Prostate gland (tissue), 2 donors: ENCODE results near the gene PRRT4. TPM values are rescaled to one million over a fixed set of nuclear protein-coding genes. Genes with fewer than 3 reads are reported as not detected.

Experiments used
- DNase-seq: peaks from one replicate; pipeline ENCODE4 v3.0.0-alpha.2; 2019; ENCODE audit warnings: low spot score
- H3K27ac ChIP-seq, 2 donors: fragments of 200-600 bp; sonication (generic); 2 replicates each; pipeline ENCODE4 v1.5.1; 2017 to 2019
- H3K27me3 ChIP-seq: fragments of 200-600 bp; sonication (generic); replicated peaks from 2 replicates; pipeline ENCODE4 v1.5.1; 2019; ENCODE audit not compliant: insufficient read depth
- H3K36me3 ChIP-seq, 2 donors: fragments of 200-600 bp; sonication (generic); 1 replicate in 1 of 2; 2 replicates in 1 of 2; pipeline versions ENCODE4 v1.5.1 to v1.8.1; 2017 to 2019
- H3K4me1 ChIP-seq: fragments of 200-600 bp; sonication (generic); replicated peaks from 2 replicates; pipeline ENCODE4 v1.5.1; 2019
- H3K4me3 ChIP-seq, 2 donors: fragments of 200-600 bp; sonication (generic); 2 replicates each; pipeline ENCODE4 v1.5.1; 2017 to 2019
- H3K9me3 ChIP-seq: fragments of 200-600 bp; sonication (generic); 2 replicates; pipeline ENCODE4 v1.5.1; 2017
- POLR2A ChIP-seq: fragments of 450-650 bp; IDR thresholded peaks from one replicate; pipeline ENCODE4 v1.6.1; 2016; ENCODE audit warnings: antibody characterized with exemption, mild to moderate bottlenecking
- POLR2AphosphoS5 ChIP-seq: sonication (generic); formaldehyde crosslinking; IDR thresholded peaks from one replicate; pipeline ENCODE4 v1.6.1; 2017; ENCODE audit warnings: antibody characterized with exemption
- WGBS: methylation state at CpG from one replicate; pipeline ENCODE4 v1.1.5; 2018; 5-methylcytosine and 5-hydroxymethylcytosine counted together
- intact Hi-C: fragments of 100-400 bp; cut with DNase I; formaldehyde crosslinking; loops from one replicate; pipeline ENCODE4 v1.14.2; 2022
- total RNA-seq, 2 donors: library from RNA; depleted of rRNA; stranded (reverse); fragments of >200 nt; gene quantifications; one replicate each; pipeline ENCODE4 v1.1.0, GENCODE V29; 2016
- TF ChIP-seq, protein P1 (sequence below), 4 experiments: fragments of 200-600 bp in 2 of 4; fragments of 450-650 bp in 2 of 4; sonication (generic) in 2 of 4; IDR thresholded peaks; 1 replicate in 3 of 4; 2 replicates in 1 of 4; pipeline ENCODE4 v1.5.1; 2016 to 2019; ENCODE audit warnings: antibody characterized with exemption in 4 of 4, mild to moderate bottlenecking in 2 of 4, moderate library complexity in 2 of 4

The PRRT4 gene
- total RNA-seq, 2 donors from 2014 or later, result 0.05 to 1.2 TPM

DNA sequence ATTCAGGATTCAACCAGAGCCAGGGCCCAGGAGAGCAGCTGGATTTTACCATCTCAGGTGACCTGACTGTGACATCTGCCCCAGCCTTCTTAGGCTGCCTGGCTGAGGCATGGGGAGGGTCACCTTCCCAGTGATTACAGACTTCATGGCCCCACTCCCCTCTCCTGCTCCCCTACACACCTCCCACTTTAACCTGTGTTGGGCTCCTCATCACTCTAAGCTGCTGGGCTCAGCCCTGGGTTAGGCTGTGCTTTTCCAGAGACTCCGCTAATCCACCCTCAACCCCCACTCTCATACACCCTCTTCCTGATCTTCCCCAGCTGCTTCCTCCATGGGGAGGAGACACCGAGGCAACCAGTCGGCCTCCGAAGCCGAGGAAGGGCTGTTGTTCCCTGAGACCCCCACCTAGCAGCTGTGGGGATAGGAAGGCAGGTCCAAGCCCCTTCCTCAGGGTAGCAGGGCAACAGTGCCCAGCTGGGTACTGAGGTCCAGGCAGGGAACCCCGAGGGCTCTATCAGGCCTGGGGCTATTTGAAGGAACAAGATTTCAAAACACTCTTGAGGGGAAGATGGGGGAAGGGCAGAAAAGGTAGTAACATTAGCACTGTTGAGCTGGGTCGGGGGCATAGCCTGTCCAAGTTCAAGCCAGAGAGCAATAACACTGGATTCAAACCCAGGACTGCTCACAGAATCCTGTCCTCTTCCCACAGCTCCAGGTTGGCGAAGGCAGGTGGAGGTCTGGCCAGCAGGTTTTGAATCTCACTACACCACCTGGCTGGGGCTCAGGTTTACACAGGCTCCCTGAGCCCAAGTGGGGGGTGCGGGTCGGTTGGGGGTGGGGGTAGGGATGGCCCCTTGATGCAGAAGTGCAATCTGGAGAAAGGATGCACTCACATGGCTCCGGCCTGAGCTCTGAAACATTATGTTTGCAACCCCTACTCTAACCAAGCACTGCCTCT is 46.5 kb upstream of the PRRT4 start:
- H3K27ac ChIP-seq, result peak overlapping the region; percentile 30 to 31
- intact Hi-C loops, result loop anchor here (10.0 kb wide), 1 partner anchor 47 kb away; the partner anchor contains the start of gene HILPDA
- DNase-seq, result no peak
- 63% methylated on average over 11 of the region's 11 CpGs for WGBS
- no peaks in the 10 kb centered on the region for H3K36me3 ChIP-seq
- H3K4me3 ChIP-seq, result no peak overlapping the region
- H3K4me1 ChIP-seq, result peaks cover 24% of the 10 kb centered on the region
- no peaks in the 10 kb centered on the region for H3K27me3 ChIP-seq
- no peaks in the 10 kb centered on the region for H3K9me3 ChIP-seq
- TF ChIP-seq POLR2A (no peak), POLR2AphosphoS5 (no peak)
- TF ChIP-seq, protein P1, sequence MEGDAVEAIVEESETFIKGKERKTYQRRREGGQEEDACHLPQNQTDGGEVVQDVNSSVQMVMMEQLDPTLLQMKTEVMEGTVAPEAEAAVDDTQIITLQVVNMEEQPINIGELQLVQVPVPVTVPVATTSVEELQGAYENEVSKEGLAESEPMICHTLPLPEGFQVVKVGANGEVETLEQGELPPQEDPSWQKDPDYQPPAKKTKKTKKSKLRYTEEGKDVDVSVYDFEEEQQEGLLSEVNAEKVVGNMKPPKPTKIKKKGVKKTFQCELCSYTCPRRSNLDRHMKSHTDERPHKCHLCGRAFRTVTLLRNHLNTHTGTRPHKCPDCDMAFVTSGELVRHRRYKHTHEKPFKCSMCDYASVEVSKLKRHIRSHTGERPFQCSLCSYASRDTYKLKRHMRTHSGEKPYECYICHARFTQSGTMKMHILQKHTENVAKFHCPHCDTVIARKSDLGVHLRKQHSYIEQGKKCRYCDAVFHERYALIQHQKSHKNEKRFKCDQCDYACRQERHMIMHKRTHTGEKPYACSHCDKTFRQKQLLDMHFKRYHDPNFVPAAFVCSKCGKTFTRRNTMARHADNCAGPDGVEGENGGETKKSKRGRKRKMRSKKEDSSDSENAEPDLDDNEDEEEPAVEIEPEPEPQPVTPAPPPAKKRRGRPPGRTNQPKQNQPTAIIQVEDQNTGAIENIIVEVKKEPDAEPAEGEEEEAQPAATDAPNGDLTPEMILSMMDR (IDR thresholded peaks at IDR 0.05), result no peak

DNA sequence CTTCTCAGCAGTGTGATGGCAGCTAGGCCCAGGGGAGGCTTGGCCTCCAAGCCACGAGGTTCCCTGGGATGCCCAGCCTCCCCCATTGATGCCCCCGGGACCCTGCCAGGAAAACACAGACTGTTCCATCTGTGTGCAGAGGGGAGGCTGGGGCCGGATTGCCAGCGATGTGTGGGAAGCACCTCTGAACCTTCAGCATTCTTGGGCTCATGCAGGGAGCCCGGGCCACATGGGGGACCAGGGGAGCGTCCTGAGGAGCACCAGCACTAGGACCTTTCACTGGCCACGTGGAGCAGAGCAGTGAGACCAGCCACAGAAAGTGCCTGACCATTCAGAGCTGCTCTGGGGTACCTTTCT is 45.7 kb upstream of the PRRT4 start:
- Histone ChIP-seq H3K27ac (peak overlapping the region in 1 of 2 donors; percentile 31), H3K36me3 (no peaks in the 10 kb centered on the region), H3K9me3 (no peaks in the 10 kb centered on the region), H3K4me3 (no peak overlapping the region), H3K27me3 (no peaks in the 10 kb centered on the region), H3K4me1 (peaks cover 24% of the 10 kb centered on the region)
- TF ChIP-seq POLR2A (no peak), POLR2AphosphoS5 (no peak)
- TF ChIP-seq, protein P1 (IDR thresholded peaks at IDR 0.05), result no peak
- intact Hi-C loops, result loop anchor here (10.0 kb wide), 1 partner anchor 48 kb away; the partner anchor contains the start of gene HILPDA
- no peak for DNase-seq
- 72% methylated on average over 7 of the region's 7 CpGs for WGBS

DNA sequence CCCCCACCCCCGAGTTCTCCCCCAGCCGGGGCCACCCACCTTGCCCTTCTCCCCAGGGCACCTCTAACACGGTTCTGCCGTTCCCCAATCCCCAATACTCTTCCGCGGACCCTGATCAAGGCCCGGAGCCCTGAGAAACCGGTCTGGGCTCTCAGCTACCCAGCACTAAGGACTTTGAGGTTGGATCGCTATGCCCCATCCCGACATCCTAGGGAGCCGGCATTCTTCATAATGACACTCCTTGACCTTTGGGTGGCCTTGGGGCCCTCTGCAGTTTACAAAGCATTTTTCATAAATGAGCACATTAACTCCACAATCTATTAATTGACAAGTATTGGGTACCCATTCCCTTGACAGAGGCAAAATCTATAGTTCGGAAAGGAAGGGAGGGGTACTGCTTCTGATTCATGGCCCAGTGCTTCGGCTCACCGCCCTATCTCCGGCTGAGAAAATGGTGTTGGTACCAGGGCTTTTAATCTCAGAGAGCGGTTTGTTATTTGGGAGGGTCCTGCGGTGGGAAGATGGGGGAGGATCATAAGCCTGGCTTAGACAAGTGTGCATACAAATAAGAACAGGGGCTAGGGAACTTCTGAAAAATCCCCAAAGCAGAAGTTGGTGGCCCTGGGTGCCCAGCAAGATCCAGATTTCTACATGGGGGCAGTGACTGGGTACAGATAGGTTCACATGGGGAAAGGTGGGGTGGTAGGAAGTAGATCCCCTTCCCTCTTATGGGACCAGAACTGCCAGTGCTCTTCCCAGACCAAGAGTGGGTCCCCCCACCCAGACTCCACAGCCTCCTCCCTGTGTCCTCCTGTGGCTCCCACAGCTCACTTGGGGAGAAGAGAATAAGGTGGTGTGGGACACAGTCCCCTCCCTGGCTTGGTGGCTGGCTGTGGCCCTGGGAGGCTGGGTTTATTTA is 45.1 kb upstream of the PRRT4 start:
- 40% methylated on average over 17 of the region's 17 CpGs for WGBS
- H3K27me3 ChIP-seq, result no peaks in the 10 kb centered on the region
- peak overlapping the region in 1 of 2 donors; percentile 31 for H3K27ac ChIP-seq
- no peaks in the 10 kb centered on the region for H3K36me3 ChIP-seq
- peak overlapping the region; percentile 66 to 75 for H3K4me3 ChIP-seq
- no peaks in the 10 kb centered on the region for H3K9me3 ChIP-seq
- H3K4me1 ChIP-seq, result peaks cover 24% of the 10 kb centered on the region
- no peak for DNase-seq
- TF ChIP-seq, protein P1 (IDR thresholded peaks at IDR 0.05), result no peak
- TF ChIP-seq POLR2AphosphoS5, result no peak
- TF ChIP-seq POLR2A, result no peak
- intact Hi-C loops, result loop anchor here (10.0 kb wide), 1 partner anchor 48 kb away; the partner anchor contains the start of gene HILPDA

DNA sequence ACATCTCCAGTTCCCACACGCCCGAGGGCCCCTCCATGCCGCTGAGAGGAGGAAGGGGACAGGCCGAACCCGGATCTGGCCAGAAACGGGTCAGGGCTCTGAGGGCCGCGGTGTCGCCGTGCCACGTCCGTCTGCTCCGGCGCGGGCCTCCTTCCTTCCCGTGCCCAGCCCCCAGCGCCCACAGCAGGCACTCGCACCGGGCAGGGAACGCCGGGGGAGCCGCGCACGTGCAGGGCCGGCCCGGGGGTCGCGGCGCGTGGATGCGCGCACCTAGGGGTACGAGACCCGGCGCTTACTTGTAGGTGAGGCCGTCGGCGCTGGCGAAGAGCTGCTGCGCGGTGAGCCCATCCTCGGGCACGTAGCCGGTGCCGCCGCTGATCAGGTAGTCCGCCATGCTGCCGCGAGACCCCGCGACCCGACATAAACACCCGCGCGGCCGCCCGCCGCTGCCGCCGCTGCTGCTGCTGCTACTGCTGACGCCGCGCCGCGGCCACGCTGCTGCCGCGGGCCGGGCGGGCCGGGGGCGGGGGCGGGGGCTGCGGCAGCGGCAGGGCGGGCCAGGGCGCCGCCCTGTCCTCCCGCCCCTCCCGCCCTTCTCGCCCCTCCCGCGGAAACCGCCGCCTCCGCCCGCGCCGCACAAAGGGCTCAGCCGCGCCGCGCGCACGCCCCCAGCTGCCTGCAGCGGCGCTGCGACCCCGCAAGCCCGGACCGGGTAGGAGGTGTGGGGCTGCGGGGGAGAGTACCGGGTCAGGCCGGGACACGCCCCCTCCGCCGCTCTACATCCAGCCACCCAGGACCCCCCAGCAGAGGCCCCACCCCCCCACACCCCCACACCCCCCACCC is 44.2 kb upstream of the PRRT4 start:
- H3K27ac ChIP-seq, result peak overlapping the region; percentile 69 to 70
- H3K9me3 ChIP-seq, result no peaks in the 10 kb centered on the region
- DNase-seq, result no peak
- TF ChIP-seq POLR2AphosphoS5, result no peak
- no peak for TF ChIP-seq POLR2A
- TF ChIP-seq, protein P1 (IDR thresholded peaks at IDR 0.05), result no peak
- H3K27me3 ChIP-seq, result no peaks in the 10 kb centered on the region
- 0% methylated on average over 64 of the region's 107 CpGs for WGBS
- H3K36me3 ChIP-seq, result no peaks in the 10 kb centered on the region
- peak overlapping the region; percentile 66 to 75 for H3K4me3 ChIP-seq
- H3K4me1 ChIP-seq, result peaks cover 24% of the 10 kb centered on the region
- intact Hi-C loops, result loop anchor here (10.0 kb wide), 1 partner anchor 49 kb away; the partner anchor contains the start of gene HILPDA
